B cell (primary cell): ENCODE data around the gene MAP3K7.

Experiments
- EZH2 ChIP-seq: IDR thresholded peaks from 2 replicates; pipeline ENCODE4 v1.6.1; 2012; ENCODE audit warnings: borderline replicate concordance, low read depth, mild to moderate bottlenecking, moderate library complexity, low read length; ENCODE audit not compliant: insufficient read depth, poor library complexity, severe bottlenecking
- TF ChIP-seq, protein P1 (sequence below): fragments of 200-600 bp; IDR thresholded peaks from one replicate; pipeline ENCODE4 v1.8.0; 2022; ENCODE audit warnings: antibody characterized with exemption, mild to moderate bottlenecking

DNA sequence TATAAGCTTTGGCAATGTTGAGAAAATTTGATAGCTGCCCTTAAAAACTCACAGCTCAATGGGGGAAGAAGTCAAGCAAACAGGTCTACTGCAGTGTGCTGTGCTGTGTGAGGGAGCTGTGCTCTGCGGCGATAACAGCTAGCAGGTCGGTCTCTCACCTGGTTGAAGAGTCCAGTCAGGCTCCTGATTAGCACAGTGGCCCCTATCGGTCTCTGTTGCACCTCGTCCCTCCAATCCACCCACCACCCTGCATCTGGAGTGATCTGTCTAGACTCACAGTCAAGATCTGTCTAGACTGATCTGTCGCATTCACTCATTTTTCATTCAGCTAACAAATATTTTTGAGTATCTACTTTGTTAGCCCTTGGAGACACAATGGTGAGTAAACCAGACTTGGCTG is 94.1 kb downstream of the MAP3K7 start:
- TF ChIP-seq, protein P1, sequence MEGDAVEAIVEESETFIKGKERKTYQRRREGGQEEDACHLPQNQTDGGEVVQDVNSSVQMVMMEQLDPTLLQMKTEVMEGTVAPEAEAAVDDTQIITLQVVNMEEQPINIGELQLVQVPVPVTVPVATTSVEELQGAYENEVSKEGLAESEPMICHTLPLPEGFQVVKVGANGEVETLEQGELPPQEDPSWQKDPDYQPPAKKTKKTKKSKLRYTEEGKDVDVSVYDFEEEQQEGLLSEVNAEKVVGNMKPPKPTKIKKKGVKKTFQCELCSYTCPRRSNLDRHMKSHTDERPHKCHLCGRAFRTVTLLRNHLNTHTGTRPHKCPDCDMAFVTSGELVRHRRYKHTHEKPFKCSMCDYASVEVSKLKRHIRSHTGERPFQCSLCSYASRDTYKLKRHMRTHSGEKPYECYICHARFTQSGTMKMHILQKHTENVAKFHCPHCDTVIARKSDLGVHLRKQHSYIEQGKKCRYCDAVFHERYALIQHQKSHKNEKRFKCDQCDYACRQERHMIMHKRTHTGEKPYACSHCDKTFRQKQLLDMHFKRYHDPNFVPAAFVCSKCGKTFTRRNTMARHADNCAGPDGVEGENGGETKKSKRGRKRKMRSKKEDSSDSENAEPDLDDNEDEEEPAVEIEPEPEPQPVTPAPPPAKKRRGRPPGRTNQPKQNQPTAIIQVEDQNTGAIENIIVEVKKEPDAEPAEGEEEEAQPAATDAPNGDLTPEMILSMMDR = no peak
- no peak for TF ChIP-seq EZH2
